GM19324 (cell line): Measurements from ENCODE around the gene CRYBB1.

Experiments used
- ATAC-seq: cut with Tn5 transposase; IDR thresholded peaks from one replicate; pipeline ENCODE4 v1.9.1; 2021; ENCODE audit warnings: mild to moderate bottlenecking, moderate library complexity; ENCODE audit not compliant: unreplicated experiment, low FRiP score

The CRYBB1 gene

DNA sequence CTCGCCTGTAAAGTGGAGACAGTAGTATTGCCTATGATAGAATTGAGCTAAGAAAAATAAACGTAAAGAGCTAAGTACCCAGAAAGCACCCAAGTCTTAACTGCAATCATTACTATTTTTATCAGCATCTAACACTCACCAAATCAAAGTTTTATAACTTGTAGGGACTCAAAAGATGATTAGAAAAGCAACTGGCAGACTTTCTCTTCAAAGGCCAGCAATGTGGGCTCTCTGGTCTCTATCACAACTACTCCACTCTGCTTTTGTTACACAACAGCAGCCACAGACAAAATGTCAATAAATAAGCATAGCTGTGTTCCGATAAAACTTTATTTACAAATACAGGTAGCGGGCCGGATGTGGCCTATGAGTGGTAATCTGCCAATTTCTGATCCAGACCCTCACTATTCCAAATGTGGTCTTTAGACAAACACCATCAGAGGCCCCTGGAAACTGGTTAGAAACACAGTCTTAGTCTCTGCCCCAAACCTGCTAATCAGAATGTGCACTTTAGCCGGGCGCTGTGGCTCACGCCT is 36.1 kb downstream of the CRYBB1 start:
- ATAC-seq = no peak

DNA sequence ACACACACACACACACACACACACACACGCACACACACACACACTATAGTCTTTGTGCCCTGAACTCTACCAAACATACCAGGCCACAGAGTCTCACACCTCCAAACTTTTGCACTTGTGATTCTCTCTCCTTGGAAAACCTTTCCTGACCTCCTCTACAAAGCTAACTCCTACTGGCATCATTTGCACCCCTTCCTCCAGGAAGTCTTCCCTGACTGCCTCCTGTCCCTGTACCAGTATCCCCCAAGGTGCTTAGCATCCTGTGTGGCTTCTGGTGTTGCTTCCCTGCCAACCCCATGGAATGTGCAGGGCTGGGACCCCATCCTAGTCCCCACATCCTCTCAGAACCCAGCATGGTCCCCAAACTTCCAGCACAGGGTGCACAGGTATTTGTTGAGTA is 36.8 kb downstream of the CRYBB1 start:
- ATAC-seq = no peak

DNA sequence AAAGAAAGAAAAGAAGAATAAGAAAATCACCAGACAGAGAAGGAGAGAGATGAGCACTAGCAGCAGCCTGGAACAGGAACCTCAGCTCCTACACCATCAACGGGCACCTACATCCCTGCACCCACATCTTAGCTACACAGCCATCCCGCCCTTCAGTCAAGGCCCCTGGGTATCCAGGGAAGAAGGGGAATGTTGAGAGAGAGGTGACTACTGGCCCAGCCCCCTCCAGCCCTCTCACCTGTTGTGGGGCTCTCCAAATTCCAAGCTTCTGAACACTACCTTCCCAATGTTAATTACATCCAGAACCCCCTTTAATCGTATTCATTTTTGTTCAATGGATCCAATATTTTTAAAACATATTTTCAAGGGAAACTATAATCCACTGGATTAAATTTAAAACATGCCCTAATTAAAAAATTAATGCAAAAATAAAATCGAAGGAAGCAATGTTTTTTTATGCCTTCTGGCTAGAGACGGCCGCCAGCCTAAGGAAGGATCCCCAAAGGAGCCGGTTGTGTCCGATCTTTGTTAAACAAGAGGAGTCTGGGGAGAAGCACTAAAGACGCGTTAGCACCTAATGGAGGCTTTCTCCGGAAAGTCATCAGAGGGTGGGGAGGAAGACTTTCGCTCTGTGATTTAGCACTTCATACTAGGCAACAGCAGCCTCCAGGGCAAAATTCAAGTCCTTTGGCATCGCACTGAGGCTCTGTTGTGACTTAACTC is 37.4 kb downstream of the CRYBB1 start:
- no peak for ATAC-seq

DNA sequence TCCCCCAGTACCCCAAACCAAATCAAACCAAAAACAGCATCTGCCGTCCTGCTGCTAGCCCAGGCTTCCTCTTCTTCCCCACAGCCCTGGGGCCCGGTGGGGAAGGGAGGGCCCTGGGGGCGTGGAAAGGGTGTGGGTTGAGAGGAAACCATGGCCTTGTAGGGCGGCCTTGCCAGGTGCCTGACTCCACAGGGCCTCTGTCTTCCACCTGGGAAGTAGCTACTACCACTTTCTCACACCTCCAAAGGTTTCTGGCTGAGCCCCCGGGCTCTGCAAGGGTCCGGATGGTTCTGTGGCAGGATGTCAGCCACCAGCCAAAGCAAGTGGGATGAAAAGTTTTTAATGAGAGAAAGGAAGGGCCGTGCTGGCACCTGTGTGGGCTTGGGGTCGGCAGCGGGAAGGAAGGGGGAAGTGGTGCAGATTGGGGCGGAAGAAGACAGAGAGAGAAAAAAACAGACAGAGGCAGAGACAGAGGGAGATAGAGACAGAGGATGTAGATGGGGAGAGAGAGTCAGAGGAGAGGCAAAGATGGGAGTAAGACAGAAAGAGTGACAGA is 38.4 kb downstream of the CRYBB1 start:
- peak; percentile 66 for ATAC-seq

DNA sequence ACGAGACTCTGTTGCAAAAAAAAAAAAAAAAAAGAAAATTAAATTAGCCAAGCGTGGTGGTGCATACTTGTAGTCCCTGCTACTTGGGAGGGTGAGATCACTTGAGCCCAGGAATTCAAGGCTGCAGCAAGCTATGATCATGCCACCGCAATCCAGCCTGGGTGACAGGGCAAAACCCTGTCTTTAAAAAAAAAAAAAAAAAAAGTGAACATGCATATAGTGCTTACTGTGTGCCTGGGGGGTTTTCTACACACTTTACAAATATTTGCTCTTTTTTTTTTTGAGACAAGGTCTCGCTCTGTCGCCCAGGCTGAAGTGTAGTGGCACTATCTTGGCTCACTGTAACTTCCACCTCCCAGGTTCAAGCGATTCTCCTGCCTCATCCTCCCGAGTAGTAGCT is 40.7 kb downstream of the CRYBB1 start:
- no peak for ATAC-seq

DNA sequence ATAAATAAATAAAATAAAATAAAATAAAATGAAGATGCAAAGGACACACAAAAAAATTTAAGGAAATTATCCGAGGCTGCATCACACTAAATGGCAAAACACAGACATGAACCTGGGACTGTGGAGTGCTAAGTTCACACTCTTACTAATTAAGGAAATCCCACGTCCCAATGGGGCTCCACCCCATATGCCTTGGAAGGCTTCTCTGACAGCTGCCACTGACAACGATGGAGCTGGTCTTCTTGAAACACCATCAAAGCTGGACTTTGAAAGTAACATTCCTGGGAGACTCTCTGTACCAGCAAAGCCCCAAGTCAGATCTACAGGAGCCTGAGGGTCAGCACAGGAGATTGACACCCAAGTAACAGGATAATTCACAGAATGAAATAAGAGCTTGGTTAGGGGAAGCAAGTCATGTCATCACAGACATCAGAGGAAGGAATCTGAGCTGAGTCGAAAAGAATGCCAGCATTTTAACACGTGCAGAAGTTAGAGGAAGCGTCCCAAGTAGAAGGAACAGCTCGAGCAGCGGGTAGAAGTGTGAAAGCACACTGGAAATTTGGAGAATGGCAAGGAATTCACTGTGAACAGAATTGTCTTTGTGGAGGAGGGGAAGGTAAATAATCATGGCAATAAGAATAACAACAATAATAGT is 41.7 kb downstream of the CRYBB1 start:
- ATAC-seq = no peak

DNA sequence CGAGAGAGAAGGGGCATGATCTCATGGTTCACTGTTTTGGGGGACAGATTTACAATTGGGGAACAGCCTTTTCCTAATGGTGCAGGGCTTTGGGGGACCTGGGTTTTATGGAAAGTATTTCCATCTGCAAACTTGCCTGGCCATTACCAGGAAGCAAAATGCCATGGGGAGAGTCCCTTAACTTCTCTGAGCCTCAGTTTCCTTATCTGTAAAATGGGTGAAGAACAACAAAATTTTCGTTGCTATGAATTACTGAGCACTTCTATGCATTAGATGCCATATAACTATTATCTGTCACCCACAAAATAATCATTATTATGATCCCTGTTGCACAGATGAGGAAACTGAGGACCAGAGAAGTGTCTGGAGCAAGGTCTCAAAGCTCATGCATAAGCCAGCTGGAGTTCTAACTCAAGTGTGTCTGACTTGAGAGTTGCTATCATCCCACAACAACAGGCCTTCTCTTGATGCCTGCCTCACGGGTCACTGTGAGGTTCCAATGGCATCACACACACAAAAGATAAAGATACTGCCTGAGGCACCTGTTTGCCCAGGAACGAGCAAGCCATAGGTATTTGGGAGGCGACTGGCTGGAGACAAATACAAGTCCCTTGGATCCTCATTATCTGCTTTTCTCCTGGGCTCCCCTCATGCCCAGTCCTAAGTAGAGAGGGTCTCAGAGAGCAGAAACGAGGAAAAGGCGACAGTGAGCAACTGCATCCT is 43.7 kb downstream of the CRYBB1 start:
- no peak for ATAC-seq

DNA sequence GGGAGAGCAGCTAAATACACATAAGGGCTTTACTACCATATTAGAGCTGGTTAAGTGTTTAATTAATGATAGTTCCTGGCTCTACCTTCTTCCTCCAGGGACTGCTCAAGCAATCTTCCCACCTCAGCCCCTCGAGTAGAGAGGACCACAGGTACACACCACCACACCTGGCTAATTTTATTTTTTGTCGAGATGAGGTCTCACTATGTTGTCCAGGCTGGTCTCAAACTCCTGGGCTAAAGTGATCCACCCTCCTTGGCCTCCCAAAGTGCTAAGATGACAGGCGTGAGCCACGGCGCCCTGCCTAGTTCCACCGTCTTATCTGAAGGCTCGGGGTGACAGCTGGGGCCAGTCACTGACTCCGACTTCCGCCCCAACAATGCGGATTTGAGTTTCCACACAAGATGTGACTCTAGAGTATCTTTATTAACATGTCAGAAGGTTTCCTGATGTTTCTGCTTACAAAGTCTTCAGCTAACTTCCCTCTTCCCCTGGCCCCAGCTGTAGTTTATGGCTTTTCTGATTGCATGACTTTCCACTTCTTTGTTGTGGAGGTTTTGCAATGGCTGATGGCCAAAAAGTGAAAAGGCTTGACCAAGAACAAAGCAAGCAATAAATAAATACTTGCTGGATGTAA is 44.7 kb downstream of the CRYBB1 start:
- no peak for ATAC-seq

DNA sequence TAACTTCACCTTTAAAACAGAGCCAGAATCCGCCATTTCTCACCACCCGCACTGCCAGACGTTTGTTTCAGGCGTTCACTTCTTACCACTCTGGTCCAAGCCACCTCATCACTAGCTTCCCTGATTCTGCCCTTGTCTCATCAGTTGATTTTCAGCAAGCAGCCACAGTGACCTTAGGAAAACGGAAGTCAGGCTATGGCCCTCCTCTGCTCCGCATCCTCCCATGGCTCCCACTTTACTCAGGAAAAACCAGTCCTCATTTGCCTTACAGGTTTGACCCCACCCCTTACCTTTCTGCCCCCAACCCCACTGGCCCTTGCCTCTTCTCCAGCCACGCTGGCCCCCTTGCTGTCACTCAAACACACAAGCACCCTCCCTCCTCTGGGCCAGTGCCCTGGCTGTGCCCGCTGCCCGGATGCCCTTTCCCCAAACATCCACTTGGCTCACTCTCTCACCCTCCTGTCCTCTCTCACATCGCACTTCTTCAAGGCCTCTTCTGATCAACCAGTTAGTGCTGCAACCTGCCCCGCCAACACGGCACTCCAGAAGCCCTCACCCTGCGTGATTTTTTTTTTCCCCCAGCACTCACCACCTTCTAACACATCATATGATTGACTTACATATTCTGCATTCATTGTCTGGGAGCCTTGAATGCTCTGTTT is 46.8 kb downstream of the CRYBB1 start:
- ATAC-seq = no peak

DNA sequence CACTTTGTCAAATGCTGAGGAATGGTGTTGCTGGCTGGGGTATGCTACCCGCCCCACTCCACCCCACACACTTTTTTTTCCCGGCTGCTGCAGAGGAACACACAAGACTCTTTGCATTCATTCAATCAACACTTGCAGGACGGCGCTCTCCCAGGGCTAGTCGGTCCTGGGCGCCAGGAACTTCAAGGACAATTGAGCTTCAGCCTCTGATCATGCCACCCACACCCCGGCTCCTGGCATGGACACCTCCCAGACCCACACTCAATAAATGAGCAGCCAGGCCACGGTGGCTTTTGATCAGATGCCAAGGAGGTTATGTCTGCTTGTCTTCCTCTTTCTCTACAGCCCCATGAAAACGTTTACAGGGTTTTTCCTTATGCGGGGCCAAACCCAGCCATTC is 47.7 kb downstream of the CRYBB1 start:
- no peak for ATAC-seq

DNA sequence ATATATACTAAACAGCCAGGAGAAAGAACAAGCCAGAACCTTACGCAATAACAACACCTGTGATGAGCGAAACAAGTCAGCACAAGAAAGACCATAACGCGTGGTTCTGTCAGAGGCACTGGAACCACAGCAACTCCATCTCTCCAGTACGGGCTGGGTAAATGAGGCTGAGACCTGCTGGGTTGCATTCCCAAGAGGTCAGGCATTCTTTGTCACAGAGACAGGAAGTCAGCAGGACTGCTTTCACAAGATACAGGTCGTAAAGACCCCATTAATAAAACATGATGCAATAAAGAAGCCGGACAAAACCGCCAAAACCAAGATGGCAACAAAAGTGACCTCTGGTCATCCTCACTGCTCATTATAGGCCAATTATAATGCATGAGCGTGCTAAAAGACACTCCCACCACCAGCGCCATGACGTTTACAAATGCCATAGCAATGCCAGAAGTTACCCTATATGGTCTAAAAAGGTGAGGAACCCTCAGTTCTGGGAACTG is 49.6 kb downstream of the CRYBB1 start:
- no peak for ATAC-seq

DNA sequence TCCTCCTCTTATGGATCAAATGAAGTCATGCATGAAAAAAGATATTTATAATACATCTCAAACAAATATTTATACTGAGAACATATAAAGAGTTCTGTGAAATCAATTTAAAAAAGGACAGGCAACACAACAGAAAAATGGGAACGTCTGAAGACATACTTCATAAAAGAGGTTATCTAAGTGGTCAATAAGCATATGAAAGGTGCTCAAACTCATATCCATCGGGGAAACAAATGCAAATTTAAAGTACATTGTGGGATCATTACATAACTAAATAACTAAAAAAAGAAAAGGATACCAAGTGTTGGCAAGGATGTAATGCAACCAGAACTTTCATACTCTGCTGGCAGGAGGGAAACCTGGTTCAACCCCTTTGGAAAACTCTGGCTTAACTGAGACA is 50.2 kb downstream of the CRYBB1 start:
- ATAC-seq = no peak

DNA sequence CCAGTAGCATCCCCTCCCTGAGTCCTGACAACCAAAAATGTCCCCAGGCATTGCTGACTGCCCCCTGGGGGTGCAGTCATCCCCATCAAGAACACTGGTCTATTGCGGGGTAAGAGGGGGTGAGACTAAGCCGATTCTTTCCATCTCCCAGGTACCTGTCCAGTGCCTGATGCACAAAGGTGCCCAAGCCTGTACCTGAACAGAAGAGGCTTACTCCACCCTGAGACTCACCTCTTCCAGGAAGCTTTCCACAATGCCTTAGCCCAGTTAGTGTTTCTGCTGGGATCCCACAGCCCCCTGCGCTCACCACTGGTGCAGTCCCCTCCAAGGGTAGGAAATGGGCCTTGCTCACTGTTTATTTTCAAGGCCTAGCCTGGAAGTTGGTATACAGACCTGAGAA is 50.8 kb downstream of the CRYBB1 start:
- ATAC-seq = no peak

DNA sequence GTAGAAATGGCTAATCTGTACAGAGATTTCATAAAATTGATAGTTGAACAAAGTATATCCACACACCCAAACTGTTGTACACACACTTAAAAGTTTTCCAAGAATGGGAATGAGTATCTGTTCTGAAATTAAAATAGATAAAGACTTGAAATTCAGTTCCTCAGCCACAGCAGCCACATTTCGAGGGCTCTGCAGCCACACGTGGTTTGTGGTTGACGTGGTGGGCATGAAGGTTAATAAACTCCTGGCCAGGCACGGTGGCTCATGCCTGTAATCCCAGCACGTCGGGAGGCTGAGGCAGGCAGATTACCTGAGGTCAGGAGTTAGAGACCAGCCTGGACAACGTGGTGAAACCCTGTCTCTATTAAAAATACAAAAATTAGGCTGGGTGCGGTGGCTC is 51.9 kb downstream of the CRYBB1 start:
- ATAC-seq = no peak

DNA sequence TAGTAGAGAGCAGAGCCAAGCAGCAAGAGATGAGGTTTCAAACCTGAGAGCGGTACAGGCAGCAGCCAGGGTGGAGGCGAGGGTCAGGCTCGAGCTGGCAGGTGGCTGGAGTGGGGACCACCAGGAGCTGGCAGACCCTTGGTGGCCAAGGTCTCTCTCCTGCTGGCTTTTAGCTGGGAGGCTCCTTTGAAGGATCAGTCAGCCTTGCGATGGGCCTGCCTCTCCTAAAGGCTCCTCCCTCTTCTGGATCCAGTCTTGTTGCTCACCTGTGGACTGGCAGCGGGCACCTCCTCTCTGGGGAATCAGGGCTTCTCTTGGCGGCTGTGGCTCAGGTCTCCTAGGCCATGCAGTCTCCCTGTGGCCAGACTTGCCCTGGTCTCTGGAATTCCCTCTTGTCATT is 52.6 kb downstream of the CRYBB1 start:
- ATAC-seq = no peak

DNA sequence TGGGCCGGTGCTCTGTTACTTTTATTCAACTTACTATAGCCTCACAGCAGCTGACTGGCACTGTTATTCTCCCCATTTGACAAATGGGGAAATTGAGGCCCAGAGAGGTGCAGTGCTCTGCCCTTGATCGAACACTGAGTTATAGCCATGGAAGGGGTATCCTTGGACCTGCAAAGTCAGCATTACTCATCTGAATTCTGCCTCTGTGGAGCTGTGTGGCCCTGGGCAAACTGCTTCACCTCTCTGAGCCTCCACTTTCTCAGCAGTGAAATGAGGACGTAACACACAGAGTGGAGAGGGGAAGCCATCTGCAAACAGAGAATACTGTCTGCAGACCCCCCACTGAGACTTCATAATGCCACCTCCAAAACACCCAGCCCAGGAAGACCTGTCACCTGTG is 53.2 kb downstream of the CRYBB1 start:
- ATAC-seq = no peak

DNA sequence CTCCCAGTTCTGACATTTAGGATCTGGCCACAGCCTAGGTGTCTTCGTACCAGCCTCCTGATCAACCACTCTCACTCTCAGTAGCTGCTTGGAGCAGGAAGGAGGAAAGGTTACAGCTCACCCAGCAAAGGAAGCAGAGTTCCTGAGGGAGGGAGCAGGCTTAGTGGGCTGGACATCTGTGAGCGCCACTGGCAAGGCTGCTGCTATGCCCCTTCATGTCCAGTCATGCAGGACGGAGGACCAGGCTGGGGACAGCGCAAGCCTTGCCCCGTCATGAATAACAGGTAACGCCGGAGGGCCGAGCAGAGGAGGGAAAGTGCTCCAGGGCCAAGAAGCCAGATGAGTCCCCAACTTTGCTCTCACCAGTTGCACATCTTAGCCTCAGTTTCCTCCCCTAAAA is 53.6 kb downstream of the CRYBB1 start:
- no peak for ATAC-seq

DNA sequence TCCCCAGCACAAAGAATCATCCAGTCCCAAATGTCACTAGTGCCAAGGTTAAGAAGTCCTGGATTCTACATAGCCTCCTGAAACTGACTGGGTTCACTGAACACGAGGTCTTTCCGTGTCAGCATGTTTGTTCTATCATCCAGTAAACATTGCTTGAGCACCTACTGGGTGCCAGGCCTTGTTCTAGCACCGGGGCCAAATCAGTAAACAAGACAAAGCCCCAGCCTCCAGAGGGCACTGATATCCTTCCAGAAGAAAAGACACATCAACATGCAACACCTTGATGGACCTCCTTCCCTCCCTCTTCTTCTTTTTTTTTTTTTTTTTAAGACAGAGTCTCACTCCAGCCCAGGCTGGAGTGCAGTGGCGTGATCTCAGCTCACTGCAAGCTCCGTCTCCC is 54.8 kb downstream of the CRYBB1 start:
- no peak for ATAC-seq

DNA sequence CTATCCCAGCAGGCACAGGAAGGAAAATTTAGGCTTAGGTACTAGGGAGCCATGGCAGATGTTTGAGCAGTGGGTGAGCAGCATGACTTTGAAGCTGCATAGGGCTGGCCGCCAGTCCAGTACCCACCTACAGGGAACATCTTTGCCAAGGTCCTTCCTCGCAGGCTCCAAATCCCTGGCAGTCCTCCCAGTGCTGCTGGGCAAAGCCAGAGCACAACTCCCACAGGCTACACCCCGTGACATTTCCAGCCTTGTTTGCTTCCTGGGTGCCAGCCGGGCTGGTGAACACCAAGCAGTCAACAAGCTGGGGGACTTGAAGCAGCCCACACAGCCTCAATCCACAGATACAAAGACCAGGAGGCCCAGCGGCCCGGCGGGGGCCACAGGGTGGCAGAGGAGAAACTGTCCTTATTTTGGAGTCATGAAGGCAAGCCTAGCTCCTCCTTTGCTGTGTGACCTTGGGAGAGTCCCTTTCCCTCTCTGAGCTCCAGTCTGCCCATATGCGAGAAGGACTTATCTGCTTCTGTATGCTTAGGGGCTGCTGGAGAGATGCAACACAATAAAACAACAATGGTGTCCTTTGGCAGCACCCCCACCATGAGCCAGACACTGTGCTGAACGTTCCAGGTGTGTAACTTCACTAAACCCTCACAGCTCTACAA is 55.9 kb downstream of the CRYBB1 start:
- no peak for ATAC-seq
